ENCODE results near the gene SH3PXD2B.

SH3PXD2B gene

GRCh38 chr5:172454358-172455086, at the start of gene SH3PXD2B:
Gene SH3PXD2B, minus strand, starts transcription at chr5:172454525. Its CDS starts 173 bp downstream, at chr5:172454352.
- peak within 1 kb of the TSS; percentile 92 for H3K4me3 ChIP-seq (ENCODE audit: low read depth, low read length)
- DNase-seq (ENCODE audit: low read depth) = no peak

GRCh38 chr5:172502969-172503368, 48.6 kb upstream of the SH3PXD2B start:
- no peak for DNase-seq (ENCODE audit: low read depth)
- no peak overlapping the region for H3K4me3 ChIP-seq (ENCODE audit: low read depth, low read length)

- no peak for DNase-seq (ENCODE audit: low read depth)
- H3K4me3 ChIP-seq (ENCODE audit: low read depth, low read length) = no peak overlapping the region
Measured at GRCh38 chr5:172502410-172502809, 48.1 kb upstream of the SH3PXD2B start.

- no peak overlapping the region for H3K4me3 ChIP-seq (ENCODE audit: low read depth, low read length)
- no peak for DNase-seq (ENCODE audit: low read depth)
Measured at GRCh38 chr5:172501708-172502320, 47.5 kb upstream of the SH3PXD2B start.

- DNase-seq (ENCODE audit: low read depth) = no peak
- no peak overlapping the region for H3K4me3 ChIP-seq (ENCODE audit: low read depth, low read length)
Measured at GRCh38 chr5:172499287-172499686, 45.0 kb upstream of the SH3PXD2B start.

- DNase-seq (ENCODE audit: low read depth) = no peak
- no peak overlapping the region for H3K4me3 ChIP-seq (ENCODE audit: low read depth, low read length)
Measured at GRCh38 chr5:172498431-172499129, 44.3 kb upstream of the SH3PXD2B start.

GRCh38 chr5:172497591-172498255, 43.4 kb upstream of the SH3PXD2B start:
- no peak for DNase-seq (ENCODE audit: low read depth)
- no peak overlapping the region for H3K4me3 ChIP-seq (ENCODE audit: low read depth, low read length)

- H3K4me3 ChIP-seq (ENCODE audit: low read depth, low read length) = no peak overlapping the region
- peak; percentile 11 for DNase-seq (ENCODE audit: low read depth)
Measured at GRCh38 chr5:172496671-172497371, 42.5 kb upstream of the SH3PXD2B start.

- DNase-seq (ENCODE audit: low read depth) = no peak
- no peak overlapping the region for H3K4me3 ChIP-seq (ENCODE audit: low read depth, low read length)
Measured at GRCh38 chr5:172494630-172495505, 40.5 kb upstream of the SH3PXD2B start.

- DNase-seq (ENCODE audit: low read depth) = no peak
- no peak overlapping the region for H3K4me3 ChIP-seq (ENCODE audit: low read depth, low read length)
Measured at GRCh38 chr5:172493906-172494305, 39.6 kb upstream of the SH3PXD2B start.

- DNase-seq (ENCODE audit: low read depth) = no peak
- H3K4me3 ChIP-seq (ENCODE audit: low read depth, low read length) = no peak overlapping the region
Measured at GRCh38 chr5:172493461-172493860, 39.1 kb upstream of the SH3PXD2B start.

- H3K4me3 ChIP-seq (ENCODE audit: low read depth, low read length) = no peak overlapping the region
- DNase-seq (ENCODE audit: low read depth) = no peak
Measured at GRCh38 chr5:172493002-172493401, 38.7 kb upstream of the SH3PXD2B start.

- no peak overlapping the region for H3K4me3 ChIP-seq (ENCODE audit: low read depth, low read length)
- no peak for DNase-seq (ENCODE audit: low read depth)
Measured at GRCh38 chr5:172492097-172492840, 37.9 kb upstream of the SH3PXD2B start.

GRCh38 chr5:172491481-172491880, 37.2 kb upstream of the SH3PXD2B start:
- DNase-seq (ENCODE audit: low read depth) = no peak
- H3K4me3 ChIP-seq (ENCODE audit: low read depth, low read length) = no peak overlapping the region

- DNase-seq (ENCODE audit: low read depth) = no peak
- H3K4me3 ChIP-seq (ENCODE audit: low read depth, low read length) = no peak overlapping the region
Measured at GRCh38 chr5:172490514-172491461, 36.5 kb upstream of the SH3PXD2B start.

GRCh38 chr5:172488221-172488620, 33.9 kb upstream of the SH3PXD2B start:
- H3K4me3 ChIP-seq (ENCODE audit: low read depth, low read length) = no peak overlapping the region
- no peak for DNase-seq (ENCODE audit: low read depth)

GRCh38 chr5:172487671-172488070, 33.3 kb upstream of the SH3PXD2B start:
- H3K4me3 ChIP-seq (ENCODE audit: low read depth, low read length) = no peak overlapping the region
- DNase-seq (ENCODE audit: low read depth) = no peak
